SKM-1 (cell line): ENCODE measurements around the gene CTIF.

Source experiments
- DNase-seq: peaks from one replicate; lab custom pipeline; 2025; ENCODE audit not compliant: unreplicated experiment; lab: John Stamatoyannopoulos, UW

CTIF gene

DNA sequence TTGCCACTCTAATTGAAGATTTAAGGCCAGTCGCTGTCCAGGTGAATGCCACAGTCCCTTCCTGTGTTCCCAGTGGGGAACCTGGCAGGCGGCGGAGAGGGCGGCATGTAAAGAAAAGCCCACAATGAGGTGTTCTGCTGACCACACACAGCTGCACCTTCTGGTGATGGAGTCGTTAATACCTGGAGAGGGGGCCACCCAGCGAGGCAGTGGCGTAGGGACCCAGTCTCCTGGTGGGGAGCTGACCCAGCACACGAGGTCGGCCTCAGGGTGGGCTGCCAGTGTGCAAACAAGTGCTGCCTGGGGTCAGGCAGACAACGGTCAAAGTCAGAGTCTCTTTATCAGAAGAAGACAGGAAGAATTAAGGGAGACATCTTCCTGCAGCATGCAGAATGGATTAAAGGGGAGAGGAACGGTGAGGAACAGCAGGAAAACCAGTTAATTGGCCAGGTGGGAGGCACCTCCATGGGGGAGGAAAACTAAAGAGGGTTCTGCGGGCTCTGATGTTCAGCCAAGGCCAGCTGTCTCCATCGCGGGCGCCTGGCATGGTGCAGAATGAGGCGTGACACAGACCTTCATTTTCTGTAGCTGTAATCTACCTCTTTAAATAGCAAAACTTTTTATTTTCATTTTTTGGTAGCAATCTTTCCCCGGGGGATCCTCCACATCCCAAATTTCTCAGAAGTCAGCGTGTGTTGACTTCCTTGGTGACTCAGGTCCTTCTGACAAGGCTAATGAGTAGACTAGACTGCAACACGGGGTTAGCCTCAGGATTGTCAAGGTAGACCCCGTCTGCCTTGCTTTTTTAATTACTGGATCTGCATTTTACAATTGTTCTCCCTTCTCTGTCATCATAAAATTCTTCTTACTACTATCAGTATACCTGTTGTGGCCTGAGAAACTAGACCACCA is 333.7 kb downstream of the CTIF start:
- DNase-seq, result no peak

DNA sequence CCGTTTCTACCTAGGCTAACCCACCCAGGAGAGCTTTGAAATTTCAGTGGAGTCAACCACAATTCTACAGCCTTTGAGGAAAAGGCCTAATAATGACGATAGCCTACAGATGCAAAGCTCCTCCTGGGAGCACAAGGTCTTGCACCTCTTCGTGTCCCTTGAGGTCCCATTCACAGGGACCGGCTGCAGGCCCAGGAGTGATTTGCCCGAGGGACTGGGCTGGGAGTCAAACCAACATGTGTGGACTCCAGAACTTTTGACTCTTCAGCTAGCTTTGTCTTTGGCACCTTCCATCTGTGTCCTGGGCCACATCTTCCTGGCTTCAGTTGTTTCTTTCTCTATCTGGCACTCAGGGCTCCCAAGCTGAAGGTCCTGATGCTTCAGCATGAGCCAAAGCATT is 335.4 kb downstream of the CTIF start:
- DNase-seq, result no peak

DNA sequence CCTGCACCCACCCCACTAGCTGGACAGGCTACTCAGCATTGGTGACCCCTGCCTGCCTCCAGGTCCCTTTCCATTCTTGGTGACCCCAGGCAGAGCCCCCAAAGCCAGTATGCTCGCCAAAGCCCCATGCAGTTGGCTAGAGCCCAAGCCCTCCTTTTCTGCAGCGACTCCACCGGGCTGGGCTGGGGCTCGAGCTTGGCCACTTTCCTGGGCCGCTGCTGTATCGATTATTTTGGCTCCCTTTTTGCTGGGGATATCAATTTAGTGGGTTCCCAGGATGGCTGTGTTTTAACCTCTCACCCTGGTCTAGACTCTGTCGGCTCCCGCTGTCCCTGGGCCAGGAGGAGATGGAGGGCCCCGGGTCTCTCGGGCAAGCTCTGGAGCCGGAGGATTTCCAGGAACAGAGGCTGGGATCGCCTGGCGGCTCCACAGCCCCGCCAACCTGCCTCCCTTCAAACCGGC is 335.9 kb downstream of the CTIF start:
- DNase-seq, result no peak

DNA sequence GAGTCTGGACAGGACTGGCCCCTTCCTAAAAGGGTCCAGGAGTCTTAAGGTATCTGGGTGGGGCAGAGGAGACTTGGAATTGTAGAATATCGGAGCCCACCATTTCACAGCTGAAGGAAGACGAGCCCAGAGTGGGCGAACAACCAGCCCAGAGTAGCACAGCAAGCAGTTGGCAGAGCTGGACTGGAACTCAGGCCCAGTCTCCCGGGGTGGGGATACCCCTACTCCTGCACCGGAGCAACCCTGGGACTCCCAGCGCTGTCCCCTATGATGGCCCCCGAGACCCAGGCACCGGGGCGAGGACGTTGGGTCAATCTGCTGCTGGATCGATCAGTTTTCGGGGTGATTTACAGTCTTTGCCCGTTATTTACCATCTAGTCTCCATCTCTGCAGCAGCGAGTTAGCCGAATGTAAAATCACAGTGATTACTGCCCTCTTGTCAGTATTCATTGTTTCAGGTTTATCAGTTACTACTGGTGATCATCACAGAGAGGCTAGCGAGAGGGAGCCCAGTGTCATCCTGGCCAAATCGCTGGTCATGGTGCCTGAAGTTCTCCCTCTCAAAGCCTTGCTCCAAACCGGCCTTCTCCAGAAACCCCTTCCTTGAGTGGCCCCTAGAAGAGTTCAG is 336.6 kb downstream of the CTIF start:
- no peak for DNase-seq

GRCh38 chr18:48875942-48876511 is 337.2 kb downstream of the CTIF start:
- no peak for DNase-seq

DNA sequence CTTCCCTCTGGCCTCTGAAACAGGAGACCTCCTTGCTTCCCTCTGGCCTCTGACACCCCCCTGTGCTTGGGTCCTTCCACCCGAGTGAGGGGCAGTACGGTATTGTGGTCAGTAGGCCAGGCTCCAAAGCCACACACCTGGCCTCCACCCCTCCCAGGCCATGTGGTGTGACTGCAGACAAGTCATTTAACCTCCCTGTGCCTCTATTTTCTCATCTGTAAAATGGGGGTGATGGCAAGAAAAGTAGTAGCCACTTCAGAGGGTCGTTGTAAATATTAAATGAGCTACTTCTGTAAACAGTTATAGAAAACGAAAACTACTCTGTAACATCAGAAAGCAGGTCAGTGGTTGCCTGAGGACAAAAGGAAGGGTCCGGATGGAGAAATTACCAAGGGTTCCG is 337.8 kb downstream of the CTIF start:
- no peak for DNase-seq

GRCh38 chr18:48877941-48878340 is 339.1 kb downstream of the CTIF start:
- no peak for DNase-seq

GRCh38 chr18:48878471-48878870 is 339.6 kb downstream of the CTIF start:
- DNase-seq, result no peak

DNA sequence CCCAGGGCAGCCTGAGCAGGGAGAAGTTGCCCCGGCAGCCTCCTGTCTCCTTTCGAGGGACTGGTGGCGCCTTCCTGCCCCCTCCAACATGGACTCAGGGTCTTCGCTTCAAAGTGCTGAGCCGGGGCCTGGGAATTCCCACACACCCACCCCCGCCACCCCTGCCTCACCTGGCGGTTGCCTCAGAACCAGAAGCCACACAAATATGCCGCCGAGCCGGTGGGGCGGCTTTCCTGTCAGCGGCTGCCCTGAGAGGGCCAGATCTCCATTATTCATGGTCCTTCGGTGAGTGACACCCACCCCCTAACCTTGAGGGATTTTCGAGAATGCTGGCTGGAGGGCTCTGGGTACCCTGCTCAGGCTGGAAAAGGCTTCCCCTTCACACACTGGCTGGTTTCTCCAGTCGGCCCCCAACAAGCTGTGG is 340.2 kb downstream of the CTIF start:
- no peak for DNase-seq

- DNase-seq, result no peak
These were observed 342.1 kb downstream of the CTIF start for GRCh38 chr18:48880931-48881330.

GRCh38 chr18:48882379-48882778 is 343.5 kb downstream of the CTIF start:
- DNase-seq, result no peak

DNA sequence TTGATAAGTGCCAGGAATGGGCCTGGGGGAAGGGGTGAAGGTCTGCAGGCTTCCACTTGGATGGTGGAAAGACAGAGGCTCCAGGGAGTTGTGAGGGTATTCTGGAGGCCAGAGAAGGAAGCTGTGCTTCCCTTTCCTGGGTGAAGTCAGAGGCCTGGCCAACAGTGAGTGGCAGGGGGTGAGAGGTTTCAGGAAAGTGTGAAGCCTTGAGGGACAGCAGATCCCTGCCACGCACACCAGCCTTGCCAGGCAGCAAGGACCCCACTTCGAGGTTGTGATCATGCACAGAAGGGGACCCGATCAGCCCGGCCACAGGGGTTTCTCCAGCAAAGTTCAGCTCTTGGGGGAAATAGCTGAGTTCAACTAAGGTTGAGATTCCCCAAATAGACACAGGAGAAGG is 345.5 kb downstream of the CTIF start:
- no peak for DNase-seq

DNA sequence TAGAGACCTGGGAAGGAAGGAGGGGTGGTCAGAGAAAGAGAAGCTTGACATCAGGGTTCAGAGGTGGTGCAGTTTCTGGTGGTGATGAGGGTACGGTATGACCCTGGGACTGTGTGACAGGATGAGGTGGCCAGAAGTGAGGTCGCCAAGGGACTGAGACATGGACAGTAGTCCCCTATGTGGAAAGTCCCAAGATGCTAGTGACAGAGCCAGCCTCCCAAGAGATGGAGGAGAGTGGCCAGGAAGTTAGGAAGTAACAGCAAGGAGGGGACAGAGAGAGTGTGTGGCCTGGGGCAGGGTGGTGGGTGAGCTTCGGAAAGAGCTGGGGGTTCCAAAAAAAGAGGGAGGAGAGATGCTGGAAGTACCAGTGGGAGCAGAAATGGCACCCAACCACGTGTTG is 345.9 kb downstream of the CTIF start:
- DNase-seq, result no peak

GRCh38 chr18:48885266-48885923 is 346.6 kb downstream of the CTIF start:
- no peak for DNase-seq

DNA sequence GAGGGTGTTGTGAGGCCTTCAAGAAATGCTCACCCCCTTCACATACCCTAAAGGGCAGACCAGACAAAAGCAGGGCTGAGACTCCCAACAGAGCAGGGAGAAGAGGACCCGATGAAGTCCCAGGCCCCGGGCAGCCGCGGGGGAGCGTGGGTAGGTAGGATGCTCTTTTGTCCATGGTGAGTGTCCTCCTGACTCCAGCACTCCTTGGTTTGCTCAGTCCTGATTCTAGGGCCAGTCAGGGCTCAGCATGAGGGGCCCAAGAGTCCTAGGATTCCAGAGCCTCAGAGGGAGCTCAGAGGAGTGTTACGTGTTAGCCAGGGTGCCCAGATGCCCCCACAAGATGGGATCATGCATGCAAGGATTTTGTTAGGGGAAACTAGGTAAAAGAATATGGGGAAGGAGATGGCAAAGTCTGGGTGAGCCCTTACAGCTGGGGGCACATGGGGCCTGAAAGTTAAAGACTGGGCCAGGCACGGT is 347.1 kb downstream of the CTIF start:
- DNase-seq, result no peak

- no peak for DNase-seq
These were observed 347.9 kb downstream of the CTIF start for GRCh38 chr18:48886520-48887293.

GRCh38 chr18:48887294-48887904 is 348.6 kb downstream of the CTIF start:
- no peak for DNase-seq

DNA sequence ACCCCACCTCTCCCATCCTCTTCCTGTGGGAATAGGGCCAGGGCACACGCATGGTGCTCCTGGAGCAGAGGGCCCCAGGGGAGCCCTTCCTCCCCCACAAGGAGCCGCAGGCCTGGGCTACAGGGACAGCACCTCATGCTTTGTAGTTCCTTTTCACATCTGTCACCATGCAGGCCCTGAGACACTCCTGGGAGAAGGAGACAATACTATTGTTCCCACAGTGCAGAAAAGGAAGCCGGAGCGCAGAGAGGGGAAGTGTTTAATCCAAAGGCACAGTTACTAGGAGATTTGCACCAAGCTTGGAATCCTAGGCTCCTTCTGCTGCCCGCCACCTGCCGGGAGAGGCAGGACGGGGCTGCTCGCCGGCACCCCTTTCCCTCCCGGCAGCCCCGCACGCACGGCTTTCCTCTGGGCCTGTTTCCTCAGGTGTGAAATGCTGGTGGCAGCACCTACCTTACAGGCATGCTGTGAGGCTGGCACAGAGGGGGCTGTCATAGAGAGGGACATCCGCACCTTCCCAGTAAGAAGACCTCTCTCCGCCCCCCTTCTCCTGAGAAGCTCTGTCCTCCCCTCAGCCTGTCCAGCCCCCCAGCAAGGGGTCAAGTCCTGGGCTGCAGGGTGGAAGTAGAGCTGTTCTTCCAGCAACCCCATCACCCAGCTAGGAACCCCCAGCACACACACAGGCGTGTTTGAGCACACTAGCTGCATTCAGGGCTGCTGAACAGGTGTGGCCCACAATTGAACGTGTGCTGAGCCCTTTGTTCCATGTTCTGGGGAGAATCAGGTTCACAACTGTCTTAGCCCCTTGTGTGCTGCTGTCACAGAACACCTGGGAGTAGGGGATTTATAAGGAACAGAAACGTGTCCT is 349.3 kb downstream of the CTIF start:
- DNase-seq, result no peak

GRCh38 chr18:48888773-48889080 is 349.9 kb downstream of the CTIF start:
- no peak for DNase-seq
